Measurements from ENCODE around the gene MYH11.
"Not testable (repeated sequence)": the region's sequence is repeated elsewhere in the genome, so short reads cannot be mapped to it uniquely, and the experiment has no call there.

MYH11 gene

DNA sequence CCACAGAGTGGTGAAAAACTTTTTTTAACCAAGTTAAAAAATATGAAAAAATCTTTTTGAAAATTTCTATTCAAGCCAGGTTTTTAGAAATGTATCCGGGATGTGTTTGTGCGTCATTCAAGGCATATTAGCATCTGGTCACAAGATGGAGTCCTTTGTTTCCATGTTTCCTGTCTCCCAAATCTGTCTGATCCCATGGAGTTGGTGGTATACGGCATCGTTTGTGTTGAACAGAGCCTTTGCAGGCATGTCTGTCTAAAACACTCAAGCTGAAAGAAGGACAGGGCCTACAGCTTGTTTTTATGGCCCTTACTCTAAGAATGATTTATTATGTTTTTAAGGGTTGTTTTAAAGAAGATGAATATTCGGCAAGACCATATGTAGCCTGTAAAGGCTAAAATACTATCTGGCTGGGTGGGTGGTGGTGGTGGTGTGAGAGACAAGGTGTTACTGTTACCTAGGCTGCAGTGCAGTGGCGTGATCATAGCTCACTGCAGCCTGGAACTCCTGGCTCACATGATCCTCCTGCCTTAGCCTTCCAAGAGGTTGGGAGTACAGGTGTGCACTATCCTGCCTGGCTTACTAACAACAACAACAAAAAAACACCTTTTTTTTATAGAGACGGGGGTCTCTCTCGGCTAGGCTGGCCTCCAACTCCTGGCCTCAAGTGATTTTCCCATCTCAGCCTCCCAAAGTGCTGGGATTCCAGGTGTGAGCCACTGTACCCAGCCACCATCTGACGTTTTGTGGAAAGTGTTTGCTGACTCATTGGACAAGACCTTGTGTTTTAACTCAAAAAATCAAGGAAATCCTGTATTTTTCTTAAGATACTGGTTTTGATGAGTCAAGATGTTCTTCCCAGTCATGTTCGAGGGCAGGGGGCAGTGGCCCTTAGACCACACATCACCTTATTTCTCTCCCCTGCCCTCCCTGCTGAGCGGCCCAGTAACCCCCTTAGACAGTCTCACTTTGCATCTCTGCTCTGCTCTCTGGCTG, 154.6 kb downstream of the MYH11 start:
- Histone ChIP-seq H3K27ac (ENCODE audit: low read length) (no peak overlapping the region), H3K36me3 (ENCODE audit: control insufficient read depth, low read depth, low read length) (peaks cover 11% of the 10 kb centered on the region), H3K9me3 (ENCODE audit: control insufficient read depth, low read depth, low read length) (no peaks in the 10 kb centered on the region), H3K4me1 (ENCODE audit: control insufficient read depth, low read depth, low read length) (no peaks in the 10 kb centered on the region), H3K9ac (ENCODE audit: low read length) (no peak overlapping the region), H3K27me3 (ENCODE audit: control insufficient read depth, insufficient read depth, low read length) (no peaks in the 10 kb centered on the region), H3K4me3 (ENCODE audit: low read length) (no peak overlapping the region)

DNA sequence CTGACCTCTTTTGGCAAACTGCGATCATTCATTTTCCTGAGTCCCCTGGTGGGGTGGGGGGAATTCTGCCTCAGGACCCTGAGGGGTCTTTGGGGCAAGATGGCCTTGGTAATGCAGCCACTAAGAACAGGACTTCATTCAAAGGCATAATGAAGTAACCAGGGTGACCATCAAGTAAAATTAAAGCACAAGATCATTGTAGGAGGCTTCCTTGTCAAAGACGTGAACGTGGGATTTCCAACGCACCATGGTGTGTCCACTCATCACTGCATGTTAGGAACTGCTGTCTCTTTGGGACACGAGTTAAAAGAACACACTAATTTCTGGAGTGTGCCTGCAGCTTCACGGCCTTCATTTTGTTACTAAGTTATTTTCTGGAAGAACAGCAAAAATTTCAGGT, 155.5 kb downstream of the MYH11 start:
- Histone ChIP-seq H3K27ac (ENCODE audit: low read length) (no peak overlapping the region), H3K4me1 (ENCODE audit: control insufficient read depth, low read depth, low read length) (no peaks in the 10 kb centered on the region), H3K9ac (ENCODE audit: low read length) (no peak overlapping the region), H3K4me3 (ENCODE audit: low read length) (no peak overlapping the region), H3K9me3 (ENCODE audit: control insufficient read depth, low read depth, low read length) (no peaks in the 10 kb centered on the region), H3K36me3 (ENCODE audit: control insufficient read depth, low read depth, low read length) (peaks cover 17% of the 10 kb centered on the region), H3K27me3 (ENCODE audit: control insufficient read depth, insufficient read depth, low read length) (no peaks in the 10 kb centered on the region)

DNA sequence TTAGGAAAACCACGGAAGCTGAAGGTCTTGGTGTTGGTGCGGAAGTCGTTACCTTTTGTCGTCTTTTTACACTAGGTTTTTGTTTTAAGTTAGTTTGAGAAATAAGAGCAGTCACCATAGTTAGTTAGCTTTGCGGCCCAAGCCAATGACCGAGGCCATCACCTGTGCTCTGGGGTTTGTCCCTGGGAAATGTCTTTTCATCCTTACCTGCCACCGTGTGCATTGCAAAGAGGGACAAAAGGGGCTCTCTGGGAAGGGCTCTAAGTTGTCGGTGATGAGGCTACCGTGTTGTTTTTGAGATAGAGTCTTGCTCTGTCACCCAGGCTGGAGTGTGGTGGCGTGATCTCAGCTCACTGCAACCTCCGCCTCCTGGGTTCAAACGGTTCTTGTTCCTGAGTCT, 157.0 kb downstream of the MYH11 start:
- H3K4me1 ChIP-seq (ENCODE audit: control insufficient read depth, low read depth, low read length), result no peaks in the 10 kb centered on the region
- no peak overlapping the region for H3K27ac ChIP-seq (ENCODE audit: low read length)
- H3K9me3 ChIP-seq (ENCODE audit: control insufficient read depth, low read depth, low read length), result no peaks in the 10 kb centered on the region
- H3K9ac ChIP-seq (ENCODE audit: low read length), result no peak overlapping the region
- no peaks in the 10 kb centered on the region for H3K27me3 ChIP-seq (ENCODE audit: control insufficient read depth, insufficient read depth, low read length)
- H3K4me3 ChIP-seq (ENCODE audit: low read length), result no peak overlapping the region
- H3K36me3 ChIP-seq (ENCODE audit: control insufficient read depth, low read depth, low read length), result peaks cover 23% of the 10 kb centered on the region

- no peaks in the 10 kb centered on the region for H3K27me3 ChIP-seq (ENCODE audit: control insufficient read depth, insufficient read depth, low read length)
- H3K27ac ChIP-seq (ENCODE audit: low read length), result no peak overlapping the region
- peaks cover 32% of the 10 kb centered on the region for H3K36me3 ChIP-seq (ENCODE audit: control insufficient read depth, low read depth, low read length)
- H3K4me1 ChIP-seq (ENCODE audit: control insufficient read depth, low read depth, low read length), result no peaks in the 10 kb centered on the region
- no peak overlapping the region for H3K4me3 ChIP-seq (ENCODE audit: low read length)
- H3K9me3 ChIP-seq (ENCODE audit: control insufficient read depth, low read depth, low read length), result no peaks in the 10 kb centered on the region
- no peak overlapping the region for H3K9ac ChIP-seq (ENCODE audit: low read length)
These were observed 162.3 kb downstream of the MYH11 start for GRCh38 chr16:15694499-15694898.

- H3K36me3 ChIP-seq (ENCODE audit: control insufficient read depth, low read depth, low read length), result peaks cover 35% of the 10 kb centered on the region
- not testable (repeated sequence) for H3K9ac ChIP-seq (ENCODE audit: low read length); H3K27ac ChIP-seq (ENCODE audit: low read length); H3K9me3 ChIP-seq (ENCODE audit: control insufficient read depth, low read depth, low read length); H3K4me1 ChIP-seq (ENCODE audit: control insufficient read depth, low read depth, low read length); H3K27me3 ChIP-seq (ENCODE audit: control insufficient read depth, insufficient read depth, low read length); H3K4me3 ChIP-seq (ENCODE audit: low read length)
These were observed 164.3 kb downstream of the MYH11 start for GRCh38 chr16:15692508-15692907.

DNA sequence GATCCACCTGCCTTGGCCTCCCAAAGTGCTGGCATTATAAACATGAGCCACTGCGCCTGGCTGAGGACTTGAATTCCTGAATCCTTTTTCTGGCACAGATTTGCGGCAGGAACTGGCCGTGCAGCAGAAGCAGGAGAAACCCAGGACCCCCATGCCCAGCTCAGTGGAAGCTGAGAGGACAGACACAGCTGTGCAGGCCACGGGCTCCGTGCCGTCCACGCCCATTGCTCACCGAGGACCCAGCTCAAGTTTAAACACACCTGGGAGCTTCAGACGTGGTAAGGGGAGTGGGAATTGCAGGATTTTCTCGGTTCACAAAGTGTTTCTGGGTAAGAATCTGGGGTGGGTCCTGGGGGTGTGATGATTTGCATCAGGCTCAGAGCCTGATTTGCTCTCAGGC, 165.8 kb downstream of the MYH11 start:
- Histone ChIP-seq H3K36me3 (ENCODE audit: control insufficient read depth, low read depth, low read length) (peaks cover 33% of the 10 kb centered on the region), H3K27me3 (ENCODE audit: control insufficient read depth, insufficient read depth, low read length) (no peaks in the 10 kb centered on the region), H3K27ac (ENCODE audit: low read length) (no peak overlapping the region), H3K4me3 (ENCODE audit: low read length) (no peak overlapping the region), H3K9me3 (ENCODE audit: control insufficient read depth, low read depth, low read length) (no peaks in the 10 kb centered on the region), H3K4me1 (ENCODE audit: control insufficient read depth, low read depth, low read length) (no peaks in the 10 kb centered on the region), H3K9ac (ENCODE audit: low read length) (no peak overlapping the region)

DNA sequence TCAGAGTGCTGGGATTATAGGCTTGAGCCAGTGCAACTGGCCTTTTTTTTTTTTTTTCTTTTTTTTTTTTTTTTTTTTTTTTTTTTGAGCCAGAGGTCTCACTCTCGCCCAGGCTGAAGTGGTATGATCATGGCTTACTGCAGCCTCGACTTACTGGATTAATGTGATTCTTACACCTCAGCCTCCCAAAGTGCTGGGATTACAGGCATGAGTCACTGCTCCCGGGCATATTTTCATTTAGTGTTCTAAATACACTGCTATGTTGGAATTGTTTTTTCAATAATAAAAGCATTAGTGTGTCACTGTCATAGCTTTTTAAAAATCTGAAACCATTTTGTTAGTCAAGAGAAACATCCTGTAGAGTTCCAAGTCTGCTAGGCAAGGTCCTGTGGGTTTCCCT, 166.5 kb downstream of the MYH11 start:
- H3K36me3 ChIP-seq (ENCODE audit: control insufficient read depth, low read depth, low read length), result peaks cover 31% of the 10 kb centered on the region

DNA sequence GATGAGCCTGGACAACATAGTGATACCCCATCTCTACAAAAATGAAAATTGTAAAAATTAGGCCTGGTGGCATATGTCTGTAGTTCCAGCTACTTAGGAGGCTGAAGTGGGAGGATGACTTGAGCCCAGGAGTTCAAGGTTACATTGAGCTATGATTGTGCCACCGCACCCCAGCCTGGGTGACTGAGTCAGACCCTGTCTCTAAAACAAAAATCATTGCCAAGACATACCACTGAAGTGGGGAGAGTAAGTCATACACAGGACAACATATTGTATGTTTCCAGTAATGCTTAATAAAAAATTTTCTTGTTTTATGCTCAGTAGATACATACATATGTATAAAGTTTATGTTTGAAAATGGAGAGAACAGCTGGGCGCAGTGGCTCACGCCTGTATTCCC, 167.5 kb downstream of the MYH11 start:
- Histone ChIP-seq H3K4me1 (ENCODE audit: control insufficient read depth, low read depth, low read length) (no peaks in the 10 kb centered on the region), H3K4me3 (ENCODE audit: low read length) (no peak overlapping the region), H3K9me3 (ENCODE audit: control insufficient read depth, low read depth, low read length) (no peaks in the 10 kb centered on the region), H3K36me3 (ENCODE audit: control insufficient read depth, low read depth, low read length) (peaks cover 30% of the 10 kb centered on the region), H3K27me3 (ENCODE audit: control insufficient read depth, insufficient read depth, low read length) (no peaks in the 10 kb centered on the region), H3K9ac (ENCODE audit: low read length) (no peak overlapping the region), H3K27ac (ENCODE audit: low read length) (no peak overlapping the region)

More for the DNA sequence above, 166.5 kb downstream of the MYH11 start:
- Histone ChIP-seq H3K9me3 (ENCODE audit: control insufficient read depth, low read depth, low read length) (no peaks in the 10 kb centered on the region), H3K27me3 (ENCODE audit: control insufficient read depth, insufficient read depth, low read length) (no peaks in the 10 kb centered on the region), H3K9ac (ENCODE audit: low read length) (no peak overlapping the region), H3K4me1 (ENCODE audit: control insufficient read depth, low read depth, low read length) (no peaks in the 10 kb centered on the region), H3K27ac (ENCODE audit: low read length) (no peak overlapping the region), H3K4me3 (ENCODE audit: low read length) (no peak overlapping the region)

DNA sequence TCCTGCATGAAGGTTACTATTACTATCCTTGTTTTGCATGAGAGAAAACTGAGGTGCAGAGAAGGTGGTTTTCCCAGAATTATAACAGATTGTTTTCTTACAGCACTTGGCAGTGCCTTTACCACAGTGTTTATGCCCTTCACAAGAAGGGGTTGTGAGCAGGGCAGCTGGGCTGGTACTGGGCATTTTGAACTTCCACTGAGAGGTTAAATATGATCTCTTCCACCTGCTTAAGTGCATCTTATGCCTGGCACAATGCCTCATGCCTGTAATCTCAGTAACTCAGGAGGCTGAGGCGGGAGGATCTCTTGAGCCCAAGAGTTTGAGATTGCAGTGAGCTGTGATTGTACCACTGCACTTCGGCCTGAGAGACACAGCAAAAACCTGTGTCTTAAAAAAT, 170.5 kb downstream of the MYH11 start:
- peaks cover 20% of the 10 kb centered on the region for H3K36me3 ChIP-seq (ENCODE audit: control insufficient read depth, low read depth, low read length)

DNA sequence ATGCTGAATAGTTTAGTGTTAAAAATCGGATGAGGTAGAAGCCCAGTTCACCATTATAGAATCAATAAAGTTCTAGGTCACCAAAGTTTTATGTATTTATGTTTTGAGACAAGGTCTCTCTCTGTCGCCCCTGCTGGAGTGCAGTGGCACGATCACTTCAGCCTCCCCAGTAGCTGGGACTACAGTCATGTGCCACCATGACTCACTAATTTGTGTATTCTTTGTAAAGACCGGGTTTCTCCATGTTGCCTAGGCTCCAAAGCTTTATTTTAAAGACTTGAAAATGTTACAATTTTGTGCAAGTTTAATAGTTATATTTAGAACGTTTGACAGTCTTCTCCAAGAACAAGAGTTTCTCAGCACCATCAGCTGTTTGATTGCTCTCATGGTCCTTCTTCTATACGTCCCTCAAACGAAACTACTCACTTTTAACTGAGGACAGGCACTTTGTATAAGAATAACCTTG, 174.7 kb downstream of the MYH11 start:
- Histone ChIP-seq H3K9me3 (ENCODE audit: control insufficient read depth, low read depth, low read length) (no peaks in the 10 kb centered on the region), H3K27me3 (ENCODE audit: control insufficient read depth, insufficient read depth, low read length) (no peaks in the 10 kb centered on the region), H3K36me3 (ENCODE audit: control insufficient read depth, low read depth, low read length) (peaks cover 30% of the 10 kb centered on the region), H3K4me3 (ENCODE audit: low read length) (no peak overlapping the region), H3K9ac (ENCODE audit: low read length) (no peak overlapping the region), H3K4me1 (ENCODE audit: control insufficient read depth, low read depth, low read length) (peaks cover 3% of the 10 kb centered on the region), H3K27ac (ENCODE audit: low read length) (peak overlapping the region; percentile 75)

More for the DNA sequence above, 170.5 kb downstream of the MYH11 start:
- no peaks in the 10 kb centered on the region for H3K9me3 ChIP-seq (ENCODE audit: control insufficient read depth, low read depth, low read length)
- no peak overlapping the region for H3K4me3 ChIP-seq (ENCODE audit: low read length)
- peaks cover 3% of the 10 kb centered on the region for H3K4me1 ChIP-seq (ENCODE audit: control insufficient read depth, low read depth, low read length)
- H3K9ac ChIP-seq (ENCODE audit: low read length), result no peak overlapping the region
- H3K27ac ChIP-seq (ENCODE audit: low read length), result no peak overlapping the region
- H3K27me3 ChIP-seq (ENCODE audit: control insufficient read depth, insufficient read depth, low read length), result no peaks in the 10 kb centered on the region

DNA sequence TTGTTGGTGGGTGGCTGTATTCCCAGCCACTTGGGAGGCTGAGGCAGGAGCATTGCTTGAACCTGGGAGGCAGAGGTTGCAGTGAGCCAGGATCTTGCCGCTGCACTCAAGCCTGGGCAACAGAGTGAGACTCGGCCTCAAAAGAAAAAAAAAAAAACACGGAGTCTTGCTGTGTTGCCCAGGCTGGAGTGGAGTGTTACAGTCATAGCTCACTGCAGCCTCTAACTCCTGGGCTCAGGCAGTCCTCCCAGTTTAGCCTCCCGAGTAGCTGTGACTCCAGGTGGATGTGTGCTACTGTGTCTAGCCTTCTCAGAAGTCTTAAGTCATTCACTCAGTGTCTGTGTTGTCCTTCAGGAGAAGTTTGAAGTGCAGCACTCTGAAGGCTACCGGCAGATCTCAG, 179.4 kb downstream of the MYH11 start:
- H3K9ac ChIP-seq (ENCODE audit: low read length), result no peak overlapping the region
- H3K4me3 ChIP-seq (ENCODE audit: low read length), result no peak overlapping the region
- peaks cover 3% of the 10 kb centered on the region for H3K4me1 ChIP-seq (ENCODE audit: control insufficient read depth, low read depth, low read length)
- H3K27me3 ChIP-seq (ENCODE audit: control insufficient read depth, insufficient read depth, low read length), result no peaks in the 10 kb centered on the region
- H3K27ac ChIP-seq (ENCODE audit: low read length), result no peak overlapping the region
- no peaks in the 10 kb centered on the region for H3K9me3 ChIP-seq (ENCODE audit: control insufficient read depth, low read depth, low read length)
- peaks cover 23% of the 10 kb centered on the region for H3K36me3 ChIP-seq (ENCODE audit: control insufficient read depth, low read depth, low read length)

- H3K36me3 ChIP-seq (ENCODE audit: control insufficient read depth, low read depth, low read length), result peaks cover 24% of the 10 kb centered on the region
- no peaks in the 10 kb centered on the region for H3K27me3 ChIP-seq (ENCODE audit: control insufficient read depth, insufficient read depth, low read length)
- no peaks in the 10 kb centered on the region for H3K9me3 ChIP-seq (ENCODE audit: control insufficient read depth, low read depth, low read length)
- no peaks in the 10 kb centered on the region for H3K4me1 ChIP-seq (ENCODE audit: control insufficient read depth, low read depth, low read length)
- H3K27ac ChIP-seq (ENCODE audit: low read length), result no peak overlapping the region
- H3K9ac ChIP-seq (ENCODE audit: low read length), result no peak overlapping the region
- H3K4me3 ChIP-seq (ENCODE audit: low read length), result no peak overlapping the region
These were observed 180.3 kb downstream of the MYH11 start for GRCh38 chr16:15676506-15676905.
